ENCODE data around the gene SPEF1.

DNA sequence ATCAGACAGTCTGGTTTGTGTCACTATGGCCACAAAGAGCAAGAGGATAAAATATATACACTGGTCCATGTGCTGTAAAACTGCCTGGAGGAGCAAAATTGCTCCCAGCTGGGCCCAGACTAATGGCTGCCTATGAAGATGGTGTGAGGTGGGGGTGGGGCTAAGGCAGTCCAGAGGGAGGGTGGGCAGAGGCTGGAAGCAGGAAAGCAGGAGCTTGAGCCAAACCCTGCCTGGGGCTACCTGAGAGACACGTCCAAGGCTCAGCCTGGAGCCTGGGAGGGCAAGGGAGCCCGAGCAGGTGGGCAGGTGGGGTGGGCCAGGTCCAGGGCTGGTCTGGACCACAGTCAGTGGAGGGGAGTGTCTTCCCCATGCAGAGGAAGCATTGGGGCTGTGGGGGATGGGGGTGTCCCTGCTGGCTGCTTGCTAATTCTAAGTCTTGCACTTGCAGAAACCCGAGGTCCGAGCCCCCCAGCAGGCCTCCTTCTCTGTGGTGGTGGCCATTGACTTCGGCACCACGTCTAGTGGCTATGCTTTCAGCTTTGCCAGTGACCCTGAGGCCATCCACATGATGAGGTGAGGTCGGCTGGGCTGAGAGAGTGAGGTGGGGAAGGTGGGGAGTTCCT lies 39.3 kb downstream of the SPEF1 start:
- no peak for TF ChIP-seq POLR2AphosphoS5 (IDR thresholded peaks at IDR 0.05)
- TF ChIP-seq CTCF (IDR thresholded peaks at IDR 0.05), result no peak
- no peak for TF ChIP-seq POLR2A (IDR thresholded peaks at IDR 0.05)
- no peak for TF ChIP-seq EP300 (IDR thresholded peaks at IDR 0.05; ENCODE audit: low read depth)
